Medulla oblongata (tissue), 1 donor: ENCODE data around the gene C3orf38.
"Not testable (repeated sequence)": the region's sequence is repeated elsewhere in the genome, so short reads cannot be mapped to it uniquely, and the experiment has no call there.

Experiments
- DNase-seq: peaks from one replicate; pipeline ENCODE4 v3.0.0-alpha.2; 2015; ENCODE audit errors: extremely low spot score

The C3orf38 gene

DNA sequence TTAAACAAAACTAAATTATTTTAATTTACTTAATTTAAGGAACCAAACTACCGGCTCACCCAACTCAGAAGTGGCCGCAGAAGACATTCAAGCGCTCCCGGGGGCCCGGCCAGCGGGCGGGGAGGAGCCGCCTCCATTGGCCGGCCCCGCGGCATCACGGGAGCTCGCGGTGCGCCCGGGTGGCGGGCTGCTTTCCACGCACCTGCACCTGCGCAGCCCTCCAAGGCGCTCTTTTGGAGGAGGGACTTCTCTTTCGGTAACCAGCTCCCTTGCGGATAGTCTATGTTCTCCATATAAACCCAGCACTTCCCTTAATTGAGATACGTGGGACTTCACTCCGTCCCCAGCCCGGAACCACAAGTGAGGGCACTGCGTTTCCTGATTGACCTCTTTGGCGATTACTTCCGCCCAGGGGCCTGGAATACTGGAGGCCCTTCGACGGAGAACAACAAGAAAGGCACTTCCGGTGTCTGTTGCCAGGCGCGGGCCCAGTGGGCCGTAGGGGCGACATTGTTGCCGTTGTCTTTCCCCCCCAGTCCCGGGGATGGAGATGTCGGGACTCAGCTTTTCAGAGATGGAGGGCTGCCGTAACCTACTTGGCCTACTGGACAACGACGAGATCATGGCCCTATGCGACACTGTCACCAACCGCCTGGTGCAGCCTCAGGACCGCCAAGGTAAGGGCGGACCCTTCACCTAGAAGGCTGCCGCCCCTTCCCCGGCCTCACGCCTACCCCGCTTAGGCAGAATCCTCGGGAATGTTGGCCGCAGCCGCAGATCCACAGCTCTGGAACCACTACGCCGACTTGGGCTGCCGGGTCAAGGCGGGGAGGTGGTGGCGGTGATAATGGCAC is at the start of gene C3orf38:
Gene C3orf38, plus strand, starts transcription at position 451 of the 854 bp plus-strand sequence. Its CDS starts 94 bp downstream, at position 545.
- peak; percentile 97 for DNase-seq

DNA sequence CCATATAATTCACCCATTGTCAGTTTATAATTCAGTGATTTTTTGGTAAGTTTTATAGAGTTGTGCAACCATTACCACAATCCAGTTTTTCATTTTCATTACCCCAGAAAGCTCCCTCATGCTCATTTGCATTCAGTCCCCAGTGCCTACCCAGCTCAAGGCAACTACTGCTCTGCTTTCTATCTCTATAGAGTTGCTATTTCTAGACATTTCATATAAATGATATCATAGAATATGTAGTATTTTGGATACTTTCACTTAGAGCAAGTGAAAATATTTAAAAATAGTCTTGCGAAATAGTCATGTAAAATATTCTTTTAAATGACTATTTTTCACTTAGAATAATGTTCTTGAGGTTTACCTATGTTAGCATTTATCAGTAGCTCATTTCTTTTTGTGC is 48.6 kb upstream of the C3orf38 start:
- no peak for DNase-seq

DNA sequence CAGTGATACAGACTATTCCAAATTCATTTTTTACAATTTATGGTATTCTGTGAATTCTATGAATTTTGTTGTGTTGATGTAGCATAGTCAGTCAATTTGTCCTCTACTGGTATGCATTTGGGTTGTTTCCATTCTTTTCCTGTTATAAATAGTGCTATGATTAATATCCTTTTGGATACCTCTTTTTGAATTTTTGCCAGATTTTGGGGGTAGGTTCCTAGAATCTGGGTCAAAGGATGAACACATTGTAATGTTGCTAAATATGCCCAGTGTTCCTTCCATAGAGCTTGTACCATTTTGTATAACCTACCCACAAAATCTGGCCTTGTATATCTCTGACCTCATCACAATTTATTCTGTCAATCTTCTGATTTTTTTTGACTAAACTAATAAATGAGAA is 44.4 kb upstream of the C3orf38 start:
- no peak for DNase-seq

DNA sequence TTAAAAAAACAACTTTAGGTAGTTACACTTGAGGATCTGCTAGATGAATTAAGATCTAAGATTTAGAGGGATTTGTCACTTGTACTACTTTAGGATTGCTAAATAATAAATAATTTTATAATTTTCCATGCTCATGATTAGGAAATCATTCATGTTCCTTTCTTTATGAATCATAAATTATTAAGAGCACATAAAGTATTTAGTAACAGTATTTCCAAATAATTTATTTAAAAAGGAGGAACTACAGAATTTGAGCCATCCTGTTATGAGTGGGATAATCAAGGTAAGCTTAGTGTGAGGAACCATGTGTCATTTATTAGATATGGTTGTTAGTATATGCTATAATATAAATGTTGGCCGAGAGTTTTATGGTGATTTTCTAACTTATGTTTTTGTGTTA is 37.5 kb upstream of the C3orf38 start:
- no peak for DNase-seq

DNA sequence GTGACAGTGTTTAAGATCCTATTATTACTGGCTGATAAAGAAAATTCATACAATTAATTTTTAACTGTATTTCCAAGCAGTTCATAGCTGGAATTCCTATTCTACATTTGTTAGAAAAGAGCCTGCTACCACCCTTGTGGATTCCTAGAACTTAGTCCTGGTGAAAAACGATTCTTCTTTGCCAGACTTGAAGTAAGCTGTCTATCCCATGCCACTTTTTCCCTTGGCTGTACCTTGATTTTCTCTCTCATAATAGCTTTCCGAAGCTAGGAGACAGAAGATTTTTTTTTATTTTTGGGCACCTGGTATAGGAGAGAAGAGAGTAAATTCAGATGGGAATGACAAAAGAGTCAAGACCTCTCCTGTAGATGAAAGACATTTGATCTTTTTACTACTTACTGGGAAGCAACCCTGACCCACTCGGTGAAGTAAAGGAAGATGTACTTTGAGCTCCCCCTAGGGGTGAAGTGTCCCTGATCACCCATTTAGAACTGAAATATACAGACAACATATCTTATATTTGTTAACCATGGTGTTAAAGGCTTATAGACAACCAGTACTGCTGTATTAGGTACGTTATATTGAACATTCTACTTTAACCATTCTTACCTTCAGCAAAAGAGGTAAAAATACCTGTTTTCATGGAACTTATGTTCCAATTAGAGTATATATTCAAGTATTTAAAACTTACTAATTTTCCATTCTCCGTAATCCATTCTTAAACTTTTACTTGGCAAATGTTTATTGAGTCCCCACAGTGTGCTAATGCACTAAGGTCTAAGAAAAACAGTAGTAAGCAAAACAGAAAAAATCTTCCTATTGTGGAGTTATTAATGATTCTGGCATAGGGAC is 36.2 kb upstream of the C3orf38 start:
- DNase-seq = peak; percentile 86

DNA sequence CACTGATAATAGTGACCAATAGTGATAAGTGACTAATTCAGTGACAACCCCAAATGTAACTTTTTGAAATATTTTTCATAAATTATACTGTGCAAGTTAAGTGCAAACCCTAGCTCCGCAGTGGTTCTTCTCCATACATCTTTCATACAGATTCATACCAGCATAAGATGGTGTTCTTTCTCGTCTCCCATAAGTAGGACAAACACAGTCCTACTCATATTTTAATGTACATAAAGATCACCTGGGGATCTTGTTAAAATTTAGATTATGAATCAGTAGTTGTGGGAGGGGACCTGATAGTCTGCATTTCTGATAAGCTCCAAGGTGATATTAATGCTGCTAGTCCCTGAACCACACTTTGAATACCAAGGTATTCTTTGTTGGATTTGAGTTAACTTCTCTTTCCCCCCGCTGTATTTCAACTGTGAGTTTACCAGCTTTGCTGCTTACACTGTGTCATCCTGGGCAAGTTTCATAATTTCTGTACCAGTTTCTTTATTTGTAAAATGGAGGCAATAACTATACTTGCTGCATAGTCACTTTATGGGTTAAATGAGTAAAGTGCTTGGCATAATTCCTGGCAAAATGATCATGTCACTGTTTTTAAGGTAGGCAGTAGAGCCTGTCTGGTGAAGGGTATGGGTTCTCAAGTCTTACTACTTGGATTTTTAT is 34.7 kb upstream of the C3orf38 start:
- no peak for DNase-seq

DNA sequence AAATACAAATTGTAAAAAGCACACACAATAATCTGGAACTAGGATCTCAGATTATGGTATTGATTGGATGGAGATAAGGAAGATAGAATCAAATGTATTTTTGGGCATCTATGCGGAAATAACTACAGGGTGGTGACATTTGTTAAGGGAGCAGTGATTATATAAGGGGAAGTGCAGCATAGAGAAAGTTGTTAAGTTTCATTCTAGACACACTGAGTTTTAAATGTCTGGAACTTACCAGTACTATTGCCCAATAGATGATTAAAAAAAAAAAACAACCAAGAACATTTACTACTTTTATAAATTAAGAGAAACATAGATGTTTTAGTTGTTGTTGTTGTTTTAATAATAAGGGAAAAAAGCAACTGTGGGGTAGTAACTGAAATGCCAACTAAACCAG is 32.1 kb upstream of the C3orf38 start:
- no peak for DNase-seq

DNA sequence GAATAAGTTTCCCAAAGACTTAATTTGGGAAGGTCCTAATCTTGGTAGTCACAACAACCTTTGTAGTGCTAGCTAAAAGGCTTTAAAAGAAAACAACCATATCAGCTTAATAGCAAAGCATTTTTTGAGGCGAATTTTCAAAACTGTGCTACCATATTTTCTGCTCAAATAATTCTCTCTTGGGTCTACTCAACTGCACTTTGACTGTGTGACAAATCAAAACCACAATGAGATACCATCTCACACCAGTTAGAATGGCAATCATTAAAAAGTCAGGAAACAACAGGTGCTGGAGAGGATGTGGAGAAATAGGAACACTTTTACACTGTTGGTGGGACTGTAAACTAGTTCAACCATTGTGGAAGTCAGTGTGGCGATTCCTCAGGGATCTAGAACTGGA is 31.2 kb upstream of the C3orf38 start:
- DNase-seq = not testable (repeated sequence)

DNA sequence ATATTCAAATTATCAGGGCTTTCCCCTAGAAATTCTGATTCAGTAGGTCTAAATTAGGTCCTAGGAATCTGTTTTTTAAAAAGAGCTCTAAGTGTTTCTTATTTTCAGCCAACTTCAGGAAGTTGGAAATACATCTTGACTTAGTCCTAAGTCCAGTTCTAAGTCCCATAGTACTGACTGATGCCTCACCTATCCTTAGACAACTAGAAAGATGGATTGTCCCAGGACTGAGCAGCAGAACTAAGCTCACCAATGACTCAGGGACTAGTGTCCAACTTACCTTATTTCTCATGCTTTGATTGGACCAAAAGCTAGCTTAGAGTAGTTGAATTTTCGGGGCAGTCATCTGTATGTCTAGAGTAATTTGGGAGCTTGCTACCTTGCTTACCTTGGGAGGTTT is 26.2 kb upstream of the C3orf38 start:
- DNase-seq = no peak

DNA sequence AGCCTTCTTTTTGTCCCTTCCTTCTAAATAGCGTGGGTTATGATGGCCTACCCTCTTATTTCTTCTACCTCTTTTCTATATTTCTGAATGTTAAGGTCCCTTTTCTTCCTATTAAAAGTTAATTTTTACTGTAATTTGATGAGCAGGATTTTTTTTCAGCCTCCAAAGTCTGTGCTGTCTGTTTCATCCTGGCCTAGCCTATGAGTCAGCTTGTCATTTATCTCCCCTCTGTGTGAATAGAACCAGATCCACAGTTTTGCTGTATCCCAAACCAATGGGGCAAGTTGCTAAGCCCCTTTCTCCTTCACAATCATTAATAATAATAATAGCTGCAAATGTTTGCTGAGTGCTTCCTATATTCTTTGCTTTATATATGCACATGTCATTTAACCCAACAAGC is 18.1 kb upstream of the C3orf38 start:
- DNase-seq = no peak

DNA sequence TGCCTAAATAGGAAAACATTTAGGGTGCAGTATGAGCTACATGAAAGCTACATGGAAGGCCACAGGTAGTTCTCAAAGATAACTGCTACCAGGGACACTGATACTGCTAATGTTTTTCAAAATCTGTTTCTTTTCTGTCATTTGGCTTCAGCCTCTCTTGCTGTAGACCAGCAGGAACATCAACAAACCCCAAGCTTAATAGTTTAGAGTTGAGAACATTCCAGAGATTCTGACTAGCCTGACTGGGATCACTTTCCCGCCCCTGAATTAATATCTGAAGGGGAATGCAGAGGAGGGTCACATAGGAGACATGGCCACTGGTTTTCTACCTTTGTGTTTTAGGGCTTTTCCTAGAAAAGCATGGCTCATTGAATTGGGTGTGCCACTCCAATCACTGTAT is 16.9 kb upstream of the C3orf38 start:
- DNase-seq = no peak

DNA sequence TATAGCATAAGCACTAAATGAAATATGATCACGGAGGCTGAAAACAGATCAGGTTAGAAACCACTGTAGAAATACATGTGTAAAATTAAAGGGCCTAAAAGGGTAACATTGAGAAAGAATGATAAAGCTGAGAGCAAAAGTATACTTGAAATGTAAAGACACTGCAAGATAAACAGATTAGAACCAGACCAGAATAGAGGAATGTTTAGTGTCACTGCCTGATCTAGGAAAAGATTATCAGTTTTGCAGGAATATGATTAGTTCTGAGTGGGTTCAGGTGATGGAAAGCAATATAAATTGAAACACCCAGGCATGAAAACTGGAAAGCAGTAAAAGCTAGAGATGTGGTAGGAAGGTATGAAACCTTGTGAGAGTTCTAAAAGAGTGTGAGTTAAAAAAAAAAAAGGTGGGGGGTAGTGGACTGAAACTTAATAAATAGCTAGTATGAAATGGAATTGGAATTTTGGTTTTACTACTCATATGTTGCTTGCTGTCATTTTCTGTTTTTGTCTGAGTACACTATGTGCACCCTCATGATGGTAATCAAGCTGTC is 16.0 kb upstream of the C3orf38 start:
- no peak for DNase-seq

DNA sequence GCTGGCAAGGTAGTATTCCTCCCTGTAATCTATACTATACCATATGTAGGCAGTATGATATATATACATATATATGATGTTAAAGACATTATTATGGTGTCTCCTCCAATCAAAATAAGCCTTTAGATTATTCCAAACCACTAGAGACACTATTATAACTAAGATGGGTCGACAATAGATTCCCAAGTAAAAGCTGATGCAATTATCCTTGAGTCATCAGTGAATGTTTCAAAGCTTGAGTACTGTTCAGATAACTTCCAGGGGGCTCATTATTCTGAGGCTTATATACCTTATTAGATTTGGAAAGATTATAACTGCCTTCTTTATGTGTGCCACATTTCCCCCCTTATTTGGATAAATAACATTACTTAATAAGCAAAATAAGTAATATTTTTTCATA is 11.9 kb upstream of the C3orf38 start:
- no peak for DNase-seq

DNA sequence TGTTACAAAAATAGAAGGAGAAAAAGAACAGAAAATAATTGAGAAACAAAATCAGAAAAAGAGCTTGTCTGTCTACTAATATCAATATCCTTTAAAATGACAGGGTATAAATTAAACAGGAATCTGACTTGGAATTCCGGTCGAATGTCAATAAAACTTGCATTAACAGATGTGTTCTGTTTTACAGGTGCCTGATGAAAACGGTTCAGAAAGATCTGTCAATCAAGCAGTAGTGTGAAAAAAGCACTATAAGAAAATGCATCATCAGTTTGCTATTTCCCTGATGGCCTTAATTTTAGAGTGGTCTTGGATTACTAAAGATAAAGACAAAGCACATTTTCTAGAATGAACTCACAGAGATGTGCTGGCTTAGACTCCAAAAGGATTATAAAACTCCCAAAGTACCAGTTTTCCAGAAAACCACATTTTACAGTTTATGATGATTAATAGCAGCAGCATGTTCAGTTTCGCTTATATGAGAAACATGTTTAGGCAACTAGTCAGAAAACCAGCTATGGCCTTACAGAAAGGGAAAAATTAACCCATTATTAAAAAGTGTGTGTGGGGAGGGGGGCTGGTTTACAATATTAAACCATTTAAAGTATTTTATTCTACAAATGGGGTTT is 8.2 kb upstream of the C3orf38 start:
- DNase-seq = no peak

DNA sequence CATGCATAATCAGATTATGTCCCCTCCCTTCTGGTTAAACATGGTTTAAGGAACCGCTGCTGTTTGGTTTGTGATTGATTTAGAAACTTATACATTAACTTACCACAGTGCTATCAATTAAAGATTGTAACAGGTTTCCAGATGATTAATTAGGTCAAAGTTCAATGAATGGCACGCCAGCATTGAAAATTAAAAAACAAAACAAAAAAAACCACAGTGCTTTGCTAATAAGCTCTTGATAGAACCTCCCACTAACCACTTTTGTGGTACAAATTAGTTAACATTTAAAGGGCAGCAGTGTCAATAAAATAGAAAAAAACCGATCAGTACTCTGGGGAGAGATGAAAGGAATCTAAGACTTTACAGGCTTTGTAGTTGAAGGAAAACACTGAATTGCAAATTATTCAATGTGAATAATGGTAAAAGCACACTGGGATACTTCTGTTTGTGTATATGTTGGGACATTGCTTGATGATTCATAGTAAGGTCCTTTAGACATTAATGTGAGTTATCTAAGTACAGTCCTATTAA is 7.6 kb upstream of the C3orf38 start:
- DNase-seq = no peak

DNA sequence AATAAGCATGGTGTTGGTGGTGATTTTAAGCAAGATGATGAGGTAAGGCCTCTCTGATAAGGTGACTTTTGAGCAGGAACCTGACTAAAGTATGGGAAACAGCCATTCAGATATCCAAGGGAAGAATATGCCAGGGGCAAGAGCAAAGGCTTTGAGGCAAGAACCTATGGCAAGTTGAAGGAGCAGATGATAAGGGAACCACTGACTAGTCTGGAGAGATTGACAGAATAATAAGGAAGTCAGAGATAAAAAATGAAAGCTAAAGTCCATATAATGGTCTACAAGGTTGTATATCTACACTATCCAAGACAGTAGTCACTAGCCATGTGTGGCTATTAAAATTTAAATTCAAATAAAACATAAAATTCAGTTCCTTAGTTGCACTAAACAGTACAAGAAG is 2.5 kb upstream of the C3orf38 start:
- no peak for DNase-seq

DNA sequence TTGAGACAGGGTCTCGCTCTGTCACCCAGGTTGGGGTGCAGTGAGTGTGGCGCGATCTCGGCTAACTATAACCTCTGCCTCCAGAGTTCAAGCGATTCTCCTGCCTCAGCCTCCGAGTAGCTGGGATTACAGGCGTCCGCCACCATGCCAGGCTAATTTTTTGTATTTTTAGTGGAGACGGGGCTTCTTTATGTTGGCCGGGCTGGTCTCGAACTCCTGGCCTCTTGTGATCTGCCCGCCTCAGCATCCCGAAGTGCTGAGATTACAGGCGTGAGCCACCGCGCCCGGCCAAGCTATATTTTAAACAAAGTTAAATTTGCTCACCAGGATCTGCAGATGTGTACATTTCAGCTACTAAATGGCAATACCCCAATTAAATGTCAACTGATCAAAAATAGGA is 1.1 kb upstream of the C3orf38 start:
- no peak for DNase-seq

DNA sequence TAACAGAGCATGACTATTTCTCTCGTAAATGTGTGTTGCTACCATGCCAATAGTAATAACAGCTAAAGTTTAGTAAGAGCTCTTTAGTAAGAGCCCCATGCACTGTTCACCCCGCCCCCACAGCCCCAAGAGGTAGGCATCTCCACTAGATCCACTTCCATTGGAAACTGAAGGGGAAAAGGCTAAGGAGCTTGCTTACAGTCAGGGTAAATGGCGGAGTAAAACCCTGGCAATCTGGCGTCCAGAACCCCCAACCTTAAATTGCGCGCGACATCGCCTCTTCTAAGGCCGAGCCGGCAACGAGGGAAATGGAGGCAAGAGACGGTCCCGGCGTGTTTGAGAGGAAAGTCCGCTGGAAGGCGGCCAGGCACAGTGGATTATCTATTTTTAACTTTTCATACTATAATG is 654 bp upstream of the C3orf38 start:
- no peak for DNase-seq

DNA sequence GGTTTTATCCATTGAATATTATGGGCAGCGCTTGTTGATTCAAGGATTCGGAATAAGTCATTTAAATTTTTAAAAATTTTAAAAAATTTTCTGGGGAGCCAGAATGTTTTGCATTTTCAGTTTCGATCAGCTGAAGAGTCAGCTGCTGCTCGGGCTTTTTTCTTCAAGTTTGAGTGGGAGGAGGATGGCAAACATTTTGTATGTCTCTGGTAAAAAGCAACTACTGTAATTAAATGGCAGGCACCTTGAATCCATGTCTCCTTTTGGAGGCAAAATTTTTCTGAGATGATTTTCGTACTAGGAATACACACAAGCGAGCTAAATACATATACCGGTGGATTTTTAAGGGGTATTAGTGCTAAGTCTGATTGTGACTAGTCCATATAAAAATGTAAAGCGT is 612 bp downstream of the C3orf38 start:
- DNase-seq = peak; percentile 64

DNA sequence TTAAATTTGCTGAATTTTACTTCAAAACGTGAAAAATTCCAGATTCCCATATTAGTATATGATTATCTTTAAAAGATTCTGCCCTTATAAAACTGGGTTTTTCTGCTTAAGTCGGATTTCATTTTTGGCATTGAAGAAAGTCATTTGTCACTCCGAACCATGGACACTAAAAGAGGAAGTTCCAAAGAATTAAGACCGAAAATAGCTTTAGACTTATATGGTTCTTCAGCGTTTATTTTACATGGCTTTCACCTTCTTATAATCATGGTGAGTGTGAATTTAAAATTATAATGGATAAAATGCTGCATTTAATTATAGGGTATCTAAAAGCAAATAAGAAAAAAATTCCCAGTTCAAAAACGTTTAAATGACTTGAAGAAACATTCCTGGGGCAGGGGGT is 1.0 kb downstream of the C3orf38 start:
- peak; percentile 51 for DNase-seq

DNA sequence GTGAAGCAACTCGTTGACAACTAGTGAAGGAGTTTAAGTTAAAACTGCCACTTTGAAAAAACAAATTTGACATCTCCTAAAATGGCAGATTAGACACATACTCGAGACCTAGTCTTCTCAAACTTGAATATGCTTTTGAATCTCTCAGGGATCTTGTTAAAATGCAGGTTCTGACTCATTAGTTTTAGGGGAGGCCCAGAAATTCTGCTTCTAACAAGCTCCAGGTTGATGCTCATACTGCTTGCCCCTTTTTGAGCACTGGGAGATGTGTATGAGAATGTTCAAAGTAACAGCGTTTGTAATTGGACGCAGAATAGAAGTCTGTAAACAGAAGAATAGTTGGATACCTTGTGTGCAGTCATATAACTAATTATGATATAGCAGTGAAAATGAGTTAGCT is 1.6 kb downstream of the C3orf38 start:
- DNase-seq = peak; percentile 13
